Measurements from ENCODE around the gene CHL1. TPM values are rescaled to one million over a fixed set of nuclear protein-coding genes. Genes with fewer than 3 reads are reported as not detected.

The CHL1 gene
- total and polyA plus RNA-seq, 12 donors, result 0.55 to 28.8 (median 2.2) TPM

- H3K36me3 ChIP-seq, result no peaks in the 10 kb centered on the region
- DNase-seq, result no peak
- no peak overlapping the region for H3K4me3 ChIP-seq
- H3K4me1 ChIP-seq, result no peaks in the 10 kb centered on the region
- no peaks in the 10 kb centered on the region for H3K9me3 ChIP-seq
- intact Hi-C loops (cut with DNase I), result no loop called here
- no peaks in the 10 kb centered on the region for H3K27me3 ChIP-seq
- ATAC-seq, result no peak
- no peak for TF ChIP-seq CTCF (IDR thresholded peaks at IDR 0.05)
- H3K27ac ChIP-seq, result no peak overlapping the region
These were observed 30.5 kb upstream of the CHL1 start for GRCh38 chr3:166071-166470.

GRCh38 chr3:166799-167198 lies 29.8 kb upstream of the CHL1 start:
- Histone ChIP-seq H3K36me3 (no peaks in the 10 kb centered on the region), H3K4me3 (no peak overlapping the region), H3K4me1 (no peaks in the 10 kb centered on the region), H3K27me3 (no peaks in the 10 kb centered on the region), H3K27ac (no peak overlapping the region), H3K9me3 (no peaks in the 10 kb centered on the region)
- intact Hi-C loops (cut with DNase I), result no loop called here
- WGBS, 2 donors, result 80 to 91% methylated on average over 5 of the region's 5 CpGs
- ATAC-seq (no peak), DNase-seq (no peak)
- TF ChIP-seq CTCF (IDR thresholded peaks at IDR 0.05), result no peak

- 36 to 44% methylated on average over 1 of the region's 1 CpG for WGBS, 2 donors
- DNase-seq, result no peak
- no peaks in the 10 kb centered on the region for H3K27me3 ChIP-seq
- no peak for ATAC-seq
- H3K27ac ChIP-seq, result no peak overlapping the region
- no peaks in the 10 kb centered on the region for H3K4me1 ChIP-seq
- H3K36me3 ChIP-seq, result no peaks in the 10 kb centered on the region
- no peaks in the 10 kb centered on the region for H3K9me3 ChIP-seq
- no peak for TF ChIP-seq CTCF (IDR thresholded peaks at IDR 0.05)
- no peak overlapping the region for H3K4me3 ChIP-seq
- intact Hi-C loops (cut with DNase I), result no loop called here
These were observed 22.7 kb upstream of the CHL1 start for GRCh38 chr3:173886-174285.

- Histone ChIP-seq H3K4me3 (no peak overlapping the region), H3K27ac (no peak overlapping the region), H3K4me1 (no peaks in the 10 kb centered on the region), H3K27me3 (peaks cover 0 to 4% (median 0%) of the 10 kb centered on the region in 7 donors), H3K9me3 (peaks cover 0 to 6% (median 0%) of the 10 kb centered on the region in 11 donors), H3K36me3 (no peaks in the 10 kb centered on the region)
- no peak for ATAC-seq
- intact Hi-C loops (cut with DNase I), result no loop called here
- no peak for TF ChIP-seq CTCF (IDR thresholded peaks at IDR 0.05)
- WGBS, 2 donors, result 63 to 77% methylated on average over 3 of the region's 3 CpGs
- DNase-seq, result no peak
These were observed 11.6 kb upstream of the CHL1 start for GRCh38 chr3:184976-185375.
